Gastrocnemius medialis (tissue), 4 donors: ENCODE results near the gene FRMD6. TPM values are rescaled to one million over a fixed set of nuclear protein-coding genes. Genes with fewer than 3 reads are reported as not detected.

Experiments used
- ATAC-seq, 2 donors: fragments of 150-250 bp; one replicate each; pipeline ENCODE4 v1.9.1; 2016
- DNase-seq, 2 donors: peaks; one replicate each; pipeline ENCODE4 v3.0.0-alpha.2; 2019
- H3K27ac ChIP-seq, 4 donors: fragments of 200-600 bp; sonication (generic); 1 replicate in 1 of 4; 2 replicates in 3 of 4; pipeline ENCODE4 v1.5.1; 2016 to 2018; ENCODE audit warnings: mild to moderate bottlenecking in 2 of 4, moderate library complexity in 1 of 4
- H3K27me3 ChIP-seq, 3 donors: fragments of 200-600 bp; sonication (generic) in 2 of 3; 1 replicate in 1 of 3; 2 replicates in 2 of 3; pipeline versions ENCODE4 v1.5.1 to v1.6.0; 2016 to 2019; ENCODE audit warnings: mild to moderate bottlenecking in 1 of 3, moderate library complexity in 1 of 3
- H3K36me3 ChIP-seq, 2 donors: fragments of 200-600 bp; sonication (generic) in 1 of 2; one replicate each; pipeline ENCODE4 v1.5.1; 2017 to 2018
- H3K4me1 ChIP-seq, 2 donors: fragments of 200-600 bp; sonication (generic) in 1 of 2; one replicate each; pipeline ENCODE4 v1.5.1; 2016 to 2017; ENCODE audit warnings: mild to moderate bottlenecking in 2 of 2
- H3K4me3 ChIP-seq, 4 donors: fragments of 200-600 bp; sonication (generic) in 3 of 4; 1 replicate in 1 of 4; 2 replicates in 3 of 4; pipeline ENCODE4 v1.5.1; 2016 to 2019; ENCODE audit warnings: mild to moderate bottlenecking in 2 of 4
- H3K9me3 ChIP-seq, 3 donors: fragments of 200-600 bp; sonication (generic) in 2 of 3; 1 replicate in 1 of 3; 2 replicates in 2 of 3; pipeline ENCODE4 v1.5.1; 2016 to 2019
- POLR2A ChIP-seq, 2 donors: fragments of 450-650 bp; IDR thresholded peaks; one replicate each; pipeline ENCODE4 v1.6.1; 2017; ENCODE audit warnings: antibody characterized with exemption in 2 of 2, mild to moderate bottlenecking in 2 of 2, moderate library complexity in 2 of 2
- in situ Hi-C, 4 donors: fragments of 200-750 bp; cut with MboI; loops; one replicate each; pipeline versions ENCODE4 v1.15.0 to v1.8.0; 2017; ENCODE audit warnings: low sequenced_read_pairs in 4 of 4
- intact Hi-C: fragments of 100-400 bp; cut with DNase I; formaldehyde crosslinking; loops from one replicate; pipeline ENCODE4 v1.15.1; 2023; ENCODE audit warnings: low total_unique reads
- total RNA-seq, 4 donors: library from RNA; depleted of rRNA; stranded (reverse); fragments of >200 nt; gene quantifications; one replicate each; pipeline versions ENCODE4 v1.1.0 to v1.2.3, GENCODE V29; 2016
- TF ChIP-seq, protein P1 (sequence below), 5 experiments: fragments of 450-650 bp in 3 of 5; fragments of 200-600 bp in 2 of 5; sonication (generic) in 2 of 5; IDR thresholded peaks in 4 of 5; conservative IDR thresholded peaks in 1 of 5; 1 replicate in 4 of 5; 2 replicates in 1 of 5; pipeline ENCODE4 v1.5.1; 2016 to 2019; ENCODE audit warnings: antibody characterized with exemption in 5 of 5, mild to moderate bottlenecking in 3 of 5, moderate library complexity in 3 of 5

FRMD6 gene
- total RNA-seq, 4 donors from 2014 or later = 6.7 to 15.9 (median 13.0) TPM

DNA sequence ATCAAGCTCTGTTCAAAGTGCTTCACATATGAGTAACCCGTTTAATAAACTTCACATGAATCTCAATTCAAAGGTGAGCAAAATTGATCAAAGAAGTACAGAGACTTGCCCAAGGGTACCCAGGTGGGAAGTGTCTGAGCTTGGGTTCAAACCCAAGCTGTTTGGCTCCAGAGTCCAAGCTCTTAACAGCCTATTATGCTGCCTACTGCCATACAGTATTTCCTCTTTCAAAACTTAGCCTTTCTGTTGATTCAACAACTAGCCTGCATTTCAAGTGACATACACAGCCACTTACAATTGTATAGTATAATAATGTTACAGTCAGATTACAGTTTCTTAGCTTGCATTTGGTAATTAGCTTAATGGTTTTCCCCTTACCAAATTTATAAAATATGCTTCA, 29.7 kb downstream of the FRMD6 start:
- Histone ChIP-seq H3K4me1 (peaks cover 15 to 21% of the 10 kb centered on the region in 2 donors), H3K27me3 (no peaks in the 10 kb centered on the region), H3K27ac (no peak overlapping the region), H3K9me3 (no peaks in the 10 kb centered on the region), H3K4me3 (no peak overlapping the region), H3K36me3 (no peaks in the 10 kb centered on the region)
- intact Hi-C loops = no loop called here
- no peak for TF ChIP-seq POLR2A (IDR thresholded peaks at IDR 0.05)
- TF ChIP-seq, protein P1, sequence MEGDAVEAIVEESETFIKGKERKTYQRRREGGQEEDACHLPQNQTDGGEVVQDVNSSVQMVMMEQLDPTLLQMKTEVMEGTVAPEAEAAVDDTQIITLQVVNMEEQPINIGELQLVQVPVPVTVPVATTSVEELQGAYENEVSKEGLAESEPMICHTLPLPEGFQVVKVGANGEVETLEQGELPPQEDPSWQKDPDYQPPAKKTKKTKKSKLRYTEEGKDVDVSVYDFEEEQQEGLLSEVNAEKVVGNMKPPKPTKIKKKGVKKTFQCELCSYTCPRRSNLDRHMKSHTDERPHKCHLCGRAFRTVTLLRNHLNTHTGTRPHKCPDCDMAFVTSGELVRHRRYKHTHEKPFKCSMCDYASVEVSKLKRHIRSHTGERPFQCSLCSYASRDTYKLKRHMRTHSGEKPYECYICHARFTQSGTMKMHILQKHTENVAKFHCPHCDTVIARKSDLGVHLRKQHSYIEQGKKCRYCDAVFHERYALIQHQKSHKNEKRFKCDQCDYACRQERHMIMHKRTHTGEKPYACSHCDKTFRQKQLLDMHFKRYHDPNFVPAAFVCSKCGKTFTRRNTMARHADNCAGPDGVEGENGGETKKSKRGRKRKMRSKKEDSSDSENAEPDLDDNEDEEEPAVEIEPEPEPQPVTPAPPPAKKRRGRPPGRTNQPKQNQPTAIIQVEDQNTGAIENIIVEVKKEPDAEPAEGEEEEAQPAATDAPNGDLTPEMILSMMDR (IDR thresholded peaks at IDR 0.05 in 4 of 5, conservative IDR thresholded peaks at IDR 0.05 in 1 of 5) = no peak
- DNase-seq = no peak
- in situ Hi-C loops = no loop called here
- no peak for ATAC-seq

DNA sequence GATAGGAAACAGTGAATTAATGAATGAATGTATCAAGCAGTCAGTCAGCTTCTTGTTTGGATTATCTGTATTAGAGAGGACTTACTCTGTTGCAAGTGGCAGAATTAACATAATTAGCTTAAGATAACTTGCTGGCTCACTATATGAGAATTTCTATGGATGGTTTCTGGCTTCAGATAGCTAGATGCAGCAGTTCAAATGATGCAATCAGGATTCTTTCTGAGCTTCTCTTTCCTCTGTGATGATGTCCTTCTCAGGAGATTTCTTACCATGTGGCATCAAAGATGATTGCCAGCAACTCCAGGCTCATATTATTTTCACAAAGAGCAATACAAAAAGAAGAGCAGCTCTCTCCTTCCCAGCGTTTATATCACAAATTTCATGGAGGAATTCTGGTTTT, 30.7 kb downstream of the FRMD6 start:
- no peak overlapping the region for H3K4me3 ChIP-seq
- no peak overlapping the region for H3K27ac ChIP-seq
- H3K27me3 ChIP-seq = no peaks in the 10 kb centered on the region
- DNase-seq (no peak), ATAC-seq (peak in 1 of 2 donors; percentile 41)
- TF ChIP-seq, protein P1 (IDR thresholded peaks at IDR 0.05 in 4 of 5, conservative IDR thresholded peaks at IDR 0.05 in 1 of 5) = no peak
- no peak for TF ChIP-seq POLR2A (IDR thresholded peaks at IDR 0.05)
- in situ Hi-C loops (no loop called here), intact Hi-C loops (no loop called here)
- no peaks in the 10 kb centered on the region for H3K9me3 ChIP-seq
- H3K4me1 ChIP-seq = peaks cover 9 to 12% of the 10 kb centered on the region in 2 donors
- no peaks in the 10 kb centered on the region for H3K36me3 ChIP-seq

DNA sequence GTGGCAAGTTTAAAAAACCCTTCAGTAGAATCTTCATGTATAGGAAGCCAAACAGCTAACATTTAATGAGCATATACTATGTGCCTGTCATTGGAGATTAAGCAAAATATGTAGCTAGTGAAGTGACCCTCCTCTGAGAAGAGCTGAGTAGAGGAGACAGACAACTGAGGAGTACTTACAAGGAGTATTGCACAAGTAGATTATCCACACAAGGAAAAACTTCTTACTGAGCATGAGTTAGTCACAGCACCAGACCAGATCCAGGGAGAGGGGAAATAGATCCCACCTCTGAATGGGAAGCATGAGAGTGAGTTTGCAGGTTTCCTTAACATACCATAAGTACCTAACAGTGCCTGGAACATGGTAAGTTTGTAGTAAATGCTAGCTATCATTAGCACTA, 33.0 kb downstream of the FRMD6 start:
- intact Hi-C loops = no loop called here

DNA sequence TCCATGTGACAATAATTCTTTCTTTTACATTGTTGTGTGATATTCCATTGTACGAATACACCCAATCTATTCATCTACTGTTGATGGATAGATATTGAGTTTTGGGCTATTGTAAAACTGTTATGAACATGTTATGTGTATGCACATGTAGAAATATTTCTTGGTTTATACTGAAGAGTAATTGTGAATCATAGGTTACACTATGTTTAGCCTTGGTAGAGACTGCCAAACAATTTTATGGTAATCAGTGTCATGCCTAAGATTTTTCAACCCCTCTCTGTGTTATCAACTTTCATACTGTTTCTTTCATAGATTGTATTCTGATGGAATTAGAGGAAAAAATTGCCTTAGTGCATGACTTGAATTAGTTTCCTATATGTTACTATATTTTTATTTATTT, 39.5 kb downstream of the FRMD6 start:
- Histone ChIP-seq H3K4me3 (no peak overlapping the region), H3K27ac (no peak overlapping the region), H3K27me3 (no peaks in the 10 kb centered on the region), H3K9me3 (no peaks in the 10 kb centered on the region), H3K36me3 (no peaks in the 10 kb centered on the region), H3K4me1 (peaks cover 0 to 6% of the 10 kb centered on the region in 2 donors)
- DNase-seq (no peak), ATAC-seq (no peak)
- in situ Hi-C loops = no loop called here
- TF ChIP-seq, protein P1 (IDR thresholded peaks at IDR 0.05 in 4 of 5, conservative IDR thresholded peaks at IDR 0.05 in 1 of 5) = no peak
- no peak for TF ChIP-seq POLR2A (IDR thresholded peaks at IDR 0.05)
- intact Hi-C loops = no loop called here

More for the DNA sequence above, 33.0 kb downstream of the FRMD6 start:
- DNase-seq (no peak), ATAC-seq (no peak)
- in situ Hi-C loops = no loop called here
- Histone ChIP-seq H3K4me1 (peaks cover 4 to 5% of the 10 kb centered on the region in 2 donors), H3K36me3 (no peaks in the 10 kb centered on the region), H3K9me3 (no peaks in the 10 kb centered on the region), H3K27ac (no peak overlapping the region), H3K4me3 (no peak overlapping the region), H3K27me3 (no peaks in the 10 kb centered on the region)
- no peak for TF ChIP-seq POLR2A (IDR thresholded peaks at IDR 0.05)
- TF ChIP-seq, protein P1 (IDR thresholded peaks at IDR 0.05 in 4 of 5, conservative IDR thresholded peaks at IDR 0.05 in 1 of 5) = no peak

DNA sequence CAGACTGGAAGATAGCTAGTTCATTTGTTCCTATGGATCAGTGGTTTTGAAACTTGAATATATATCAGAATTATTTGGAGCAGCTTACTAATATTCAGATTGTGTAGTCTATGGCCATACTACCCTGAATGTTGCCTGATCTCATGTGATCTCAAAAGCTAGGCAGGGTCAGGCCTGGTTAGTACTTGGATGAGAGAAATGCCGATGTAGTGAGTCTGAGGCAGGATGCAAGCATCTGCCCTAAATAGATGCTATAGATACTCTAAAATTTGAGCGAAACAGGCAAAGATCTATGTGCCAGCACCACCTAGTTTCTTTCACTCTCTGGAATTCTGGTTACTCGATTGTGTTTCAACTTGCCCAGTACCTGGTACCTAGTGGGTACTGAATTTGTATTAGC, 40.9 kb downstream of the FRMD6 start:
- no peak for ATAC-seq
- no peak for DNase-seq
- Histone ChIP-seq H3K36me3 (no peaks in the 10 kb centered on the region), H3K27me3 (no peaks in the 10 kb centered on the region), H3K4me3 (no peak overlapping the region), H3K4me1 (peaks cover 0 to 6% of the 10 kb centered on the region in 2 donors), H3K9me3 (no peaks in the 10 kb centered on the region), H3K27ac (no peak overlapping the region)
- TF ChIP-seq, protein P1 (IDR thresholded peaks at IDR 0.05 in 4 of 5, conservative IDR thresholded peaks at IDR 0.05 in 1 of 5) = no peak
- no peak for TF ChIP-seq POLR2A (IDR thresholded peaks at IDR 0.05)
- in situ Hi-C loops = no loop called here
- intact Hi-C loops = no loop called here
